ENCODE results near the gene NUDT16L1. TPM values are rescaled to one million over a fixed set of nuclear protein-coding genes. Genes with fewer than 3 reads are reported as not detected.

Gene NUDT16L1
- polyA plus RNA-seq, 1 donor from 2014 or later, result 125 TPM

DNA sequence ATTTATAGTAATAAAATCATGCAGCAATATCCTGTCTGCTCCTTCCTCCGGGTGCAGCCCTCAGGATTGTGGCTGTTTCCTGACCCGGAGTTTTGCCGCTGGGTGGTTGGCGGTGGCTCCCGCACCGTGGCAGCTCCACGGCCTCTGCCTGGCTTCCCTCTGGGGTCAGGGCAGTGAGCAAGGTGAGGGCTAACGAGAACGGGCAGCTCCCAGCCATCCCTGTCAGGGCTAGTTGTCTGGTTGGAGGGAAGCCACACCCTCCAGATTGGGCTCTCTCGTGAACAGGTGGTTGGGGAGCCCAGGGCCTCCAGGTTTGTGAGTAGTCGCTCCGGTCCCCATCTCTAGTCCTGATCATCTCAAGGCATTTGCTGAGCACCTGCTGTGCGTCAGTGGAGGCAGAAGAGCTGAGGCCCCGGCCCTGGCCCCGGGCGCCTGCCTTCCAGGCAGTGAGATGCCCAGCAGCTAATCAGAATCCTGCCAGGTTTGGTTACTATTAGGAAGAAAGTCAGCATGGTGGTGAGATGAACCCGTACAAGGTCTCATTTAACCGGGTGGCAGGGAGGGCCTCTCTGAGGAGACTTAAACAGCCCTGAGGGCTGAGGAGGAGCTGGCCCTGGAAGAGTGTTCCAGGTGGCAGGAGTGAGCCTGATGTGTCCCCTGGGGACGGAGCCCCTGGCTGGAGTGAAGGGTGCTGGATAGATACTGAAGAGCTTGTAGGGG is 2.3 kb upstream of the NUDT16L1 start:
- Histone ChIP-seq H2AFZ (ENCODE audit: low read depth, low read length) (no peak overlapping the region), H3K9me2 (ENCODE audit: insufficient read depth, low read length) (no peaks in the 10 kb centered on the region), H3F3A (ENCODE audit: insufficient read depth, low read length, poor library complexity, severe bottlenecking) (no peaks in the 10 kb centered on the region), H3K9me3 (ENCODE audit: low read length) (no peaks in the 10 kb centered on the region), H3K27ac (ENCODE audit: low read length) (no peak overlapping the region), H3K79me2 (replicated peaks; ENCODE audit: insufficient read depth, low read length) (no peaks in the 10 kb centered on the region), H3K27me3 (ENCODE audit: insufficient read depth, low read depth, low read length) (no peaks in the 10 kb centered on the region), H3K36me3 (ENCODE audit: insufficient read depth, low read length) (no peaks in the 10 kb centered on the region), H3K9ac (ENCODE audit: low read length) (no peak overlapping the region), H3K4me3 (ENCODE audit: low read length) (no peak overlapping the region), H4K20me1 (ENCODE audit: insufficient read depth) (no peaks in the 10 kb centered on the region), H3K4me2 (ENCODE audit: low read length) (no peak overlapping the region)
- no peak for TF ChIP-seq RAD21 (conservative IDR thresholded peaks at IDR 0.05)
- TF ChIP-seq SMC3 (conservative IDR thresholded peaks at IDR 0.05; ENCODE audit: poor library complexity), result no peak
- no peak for TF ChIP-seq EZH2 (IDR thresholded peaks at IDR 0.05; ENCODE audit: borderline replicate concordance, insufficient read depth, low read length, poor library complexity, severe bottlenecking)
- TF ChIP-seq TAF1 (IDR thresholded peaks at IDR 0.05; ENCODE audit: low read depth), result no peak
- no peak for TF ChIP-seq EP300 (conservative IDR thresholded peaks at IDR 0.05; ENCODE audit: poor library complexity, severe bottlenecking)
- TF ChIP-seq, protein P1, sequence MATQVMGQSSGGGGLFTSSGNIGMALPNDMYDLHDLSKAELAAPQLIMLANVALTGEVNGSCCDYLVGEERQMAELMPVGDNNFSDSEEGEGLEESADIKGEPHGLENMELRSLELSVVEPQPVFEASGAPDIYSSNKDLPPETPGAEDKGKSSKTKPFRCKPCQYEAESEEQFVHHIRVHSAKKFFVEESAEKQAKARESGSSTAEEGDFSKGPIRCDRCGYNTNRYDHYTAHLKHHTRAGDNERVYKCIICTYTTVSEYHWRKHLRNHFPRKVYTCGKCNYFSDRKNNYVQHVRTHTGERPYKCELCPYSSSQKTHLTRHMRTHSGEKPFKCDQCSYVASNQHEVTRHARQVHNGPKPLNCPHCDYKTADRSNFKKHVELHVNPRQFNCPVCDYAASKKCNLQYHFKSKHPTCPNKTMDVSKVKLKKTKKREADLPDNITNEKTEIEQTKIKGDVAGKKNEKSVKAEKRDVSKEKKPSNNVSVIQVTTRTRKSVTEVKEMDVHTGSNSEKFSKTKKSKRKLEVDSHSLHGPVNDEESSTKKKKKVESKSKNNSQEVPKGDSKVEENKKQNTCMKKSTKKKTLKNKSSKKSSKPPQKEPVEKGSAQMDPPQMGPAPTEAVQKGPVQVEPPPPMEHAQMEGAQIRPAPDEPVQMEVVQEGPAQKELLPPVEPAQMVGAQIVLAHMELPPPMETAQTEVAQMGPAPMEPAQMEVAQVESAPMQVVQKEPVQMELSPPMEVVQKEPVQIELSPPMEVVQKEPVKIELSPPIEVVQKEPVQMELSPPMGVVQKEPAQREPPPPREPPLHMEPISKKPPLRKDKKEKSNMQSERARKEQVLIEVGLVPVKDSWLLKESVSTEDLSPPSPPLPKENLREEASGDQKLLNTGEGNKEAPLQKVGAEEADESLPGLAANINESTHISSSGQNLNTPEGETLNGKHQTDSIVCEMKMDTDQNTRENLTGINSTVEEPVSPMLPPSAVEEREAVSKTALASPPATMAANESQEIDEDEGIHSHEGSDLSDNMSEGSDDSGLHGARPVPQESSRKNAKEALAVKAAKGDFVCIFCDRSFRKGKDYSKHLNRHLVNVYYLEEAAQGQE (IDR thresholded peaks at IDR 0.05; ENCODE audit: borderline replicate concordance), result no peak
- TF ChIP-seq, protein P2, sequence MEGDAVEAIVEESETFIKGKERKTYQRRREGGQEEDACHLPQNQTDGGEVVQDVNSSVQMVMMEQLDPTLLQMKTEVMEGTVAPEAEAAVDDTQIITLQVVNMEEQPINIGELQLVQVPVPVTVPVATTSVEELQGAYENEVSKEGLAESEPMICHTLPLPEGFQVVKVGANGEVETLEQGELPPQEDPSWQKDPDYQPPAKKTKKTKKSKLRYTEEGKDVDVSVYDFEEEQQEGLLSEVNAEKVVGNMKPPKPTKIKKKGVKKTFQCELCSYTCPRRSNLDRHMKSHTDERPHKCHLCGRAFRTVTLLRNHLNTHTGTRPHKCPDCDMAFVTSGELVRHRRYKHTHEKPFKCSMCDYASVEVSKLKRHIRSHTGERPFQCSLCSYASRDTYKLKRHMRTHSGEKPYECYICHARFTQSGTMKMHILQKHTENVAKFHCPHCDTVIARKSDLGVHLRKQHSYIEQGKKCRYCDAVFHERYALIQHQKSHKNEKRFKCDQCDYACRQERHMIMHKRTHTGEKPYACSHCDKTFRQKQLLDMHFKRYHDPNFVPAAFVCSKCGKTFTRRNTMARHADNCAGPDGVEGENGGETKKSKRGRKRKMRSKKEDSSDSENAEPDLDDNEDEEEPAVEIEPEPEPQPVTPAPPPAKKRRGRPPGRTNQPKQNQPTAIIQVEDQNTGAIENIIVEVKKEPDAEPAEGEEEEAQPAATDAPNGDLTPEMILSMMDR (IDR thresholded peaks at IDR 0.05; ENCODE audit: poor library complexity, severe bottlenecking), result no peak
- no peak for TF ChIP-seq POLR2AphosphoS5 (IDR thresholded peaks at IDR 0.05)
- TF ChIP-seq MXI1 (conservative IDR thresholded peaks at IDR 0.05; ENCODE audit: poor library complexity, severe bottlenecking), result no peak

DNA sequence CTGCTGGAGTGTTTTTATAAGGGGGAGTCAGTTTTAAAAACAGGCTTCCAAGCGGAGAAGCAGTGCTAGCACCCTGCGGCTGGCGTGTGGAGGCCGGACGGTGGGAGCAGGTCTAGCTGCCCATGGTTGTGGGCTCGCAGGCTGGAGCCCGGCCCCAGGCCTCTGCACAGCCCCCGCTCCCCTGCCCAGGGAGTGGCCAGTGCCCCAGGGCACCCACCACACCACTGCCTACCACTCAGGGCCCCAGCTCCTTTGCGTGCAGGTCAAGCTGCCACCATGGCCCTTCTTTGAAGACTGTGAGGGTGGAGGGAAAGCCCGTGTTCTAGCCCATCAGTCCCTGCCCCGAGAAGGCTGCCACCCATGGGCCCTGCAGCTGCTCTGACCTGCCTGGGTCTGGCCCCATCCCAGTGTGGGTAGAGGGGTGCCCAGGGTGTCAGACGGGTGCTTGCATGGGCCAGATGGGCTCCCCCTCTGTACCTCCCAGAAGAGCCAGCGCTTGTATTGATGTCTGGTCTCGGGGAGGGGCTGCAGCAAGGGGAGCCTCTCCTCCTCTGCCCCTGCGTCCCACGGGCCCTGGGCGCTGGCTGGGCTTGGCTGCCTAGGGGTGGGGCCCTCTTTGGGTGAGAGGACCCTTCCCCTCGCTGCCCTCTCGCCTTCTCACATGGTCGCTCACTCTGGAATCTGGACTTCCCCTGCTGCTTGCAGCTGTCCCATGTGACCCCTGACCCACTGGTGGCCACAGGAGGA is 1.5 kb upstream of the NUDT16L1 start:
- Histone ChIP-seq H3K27ac (ENCODE audit: low read length) (no peak overlapping the region), H3K36me3 (ENCODE audit: insufficient read depth, low read length) (no peaks in the 10 kb centered on the region), H3K4me2 (ENCODE audit: low read length) (no peak overlapping the region)

More for the DNA sequence above, 1.5 kb upstream of the NUDT16L1 start:
- Histone ChIP-seq H3K4me3 (ENCODE audit: low read length) (no peak overlapping the region), H3K79me2 (replicated peaks; ENCODE audit: insufficient read depth, low read length) (no peaks in the 10 kb centered on the region), H4K20me1 (ENCODE audit: insufficient read depth) (no peaks in the 10 kb centered on the region), H3K9me2 (ENCODE audit: insufficient read depth, low read length) (no peaks in the 10 kb centered on the region), H3F3A (ENCODE audit: insufficient read depth, low read length, poor library complexity, severe bottlenecking) (no peaks in the 10 kb centered on the region), H3K9me3 (ENCODE audit: low read length) (no peaks in the 10 kb centered on the region), H3K9ac (ENCODE audit: low read length) (no peak overlapping the region), H2AFZ (ENCODE audit: low read depth, low read length) (no peak overlapping the region), H3K27me3 (ENCODE audit: insufficient read depth, low read depth, low read length) (no peaks in the 10 kb centered on the region)
- TF ChIP-seq EZH2 (IDR thresholded peaks at IDR 0.05; ENCODE audit: borderline replicate concordance, insufficient read depth, low read length, poor library complexity, severe bottlenecking), result no peak
- no peak for TF ChIP-seq POLR2AphosphoS5 (IDR thresholded peaks at IDR 0.05)
- TF ChIP-seq, protein P1 (IDR thresholded peaks at IDR 0.05; ENCODE audit: borderline replicate concordance), result no peak
- TF ChIP-seq SMC3 (conservative IDR thresholded peaks at IDR 0.05; ENCODE audit: poor library complexity), result no peak
- no peak for TF ChIP-seq TAF1 (IDR thresholded peaks at IDR 0.05; ENCODE audit: low read depth)
- TF ChIP-seq MXI1 (conservative IDR thresholded peaks at IDR 0.05; ENCODE audit: poor library complexity, severe bottlenecking), result no peak
- TF ChIP-seq EP300 (conservative IDR thresholded peaks at IDR 0.05; ENCODE audit: poor library complexity, severe bottlenecking), result no peak
- TF ChIP-seq, protein P2 (IDR thresholded peaks at IDR 0.05; ENCODE audit: poor library complexity, severe bottlenecking), result no peak
- no peak for TF ChIP-seq RAD21 (conservative IDR thresholded peaks at IDR 0.05)
